Subcutaneous adipose tissue (tissue), 4 donors: ENCODE measurements around the gene ASIC2. TPM values are rescaled to one million over a fixed set of nuclear protein-coding genes. Genes with fewer than 3 reads are reported as not detected.

Source experiments
- CTCF ChIP-seq: fragments of 450-650 bp; IDR thresholded peaks from one replicate; pipeline ENCODE4 v1.5.1; 2016; ENCODE audit warnings: low read depth, mild to moderate bottlenecking, control low read depth, antibody characterized with exemption, moderate library complexity
- total RNA-seq, 4 donors: library from RNA; depleted of rRNA; stranded (reverse); fragments of >200 nt; gene quantifications; one replicate each; pipeline ENCODE4 v1.1.0, GENCODE V29; 2016

ASIC2 gene
- total RNA-seq, 4 donors from 2014 or later = not detected

- no peak for TF ChIP-seq CTCF
Observed at GRCh38 chr17:33024688-33025486, 268.2 kb downstream of the ASIC2 start.

- no peak for TF ChIP-seq CTCF
Observed at GRCh38 chr17:33023790-33024189, 269.3 kb downstream of the ASIC2 start.

- TF ChIP-seq CTCF = no peak
Observed at GRCh38 chr17:33021731-33022408, 271.2 kb downstream of the ASIC2 start.

GRCh38 chr17:33019161-33019890 is 273.8 kb downstream of the ASIC2 start:
- no peak for TF ChIP-seq CTCF

GRCh38 chr17:33017366-33017765 is 275.7 kb downstream of the ASIC2 start:
- no peak for TF ChIP-seq CTCF

- TF ChIP-seq CTCF = no peak
Observed at GRCh38 chr17:33016920-33017319, 276.2 kb downstream of the ASIC2 start.
